ENCODE measurements around the gene MYLK. TPM values are rescaled to one million over a fixed set of nuclear protein-coding genes. Genes with fewer than 3 reads are reported as not detected.

Gene MYLK
- total and polyA plus RNA-seq, 2 donors (not counting 1 experiment from before 2014, with no cell fraction given) = 0.51 TPM; not detected in 1

GRCh38 chr3:123622766-123623165 is 261.4 kb downstream of the MYLK start:
- H4K20me1 ChIP-seq (ENCODE audit: control insufficient read depth, insufficient read depth, low read length, poor library complexity, severe bottlenecking) = no peaks in the 10 kb centered on the region
- no peak for ATAC-seq (ENCODE audit: low read depth)
- intact Hi-C loops (cut with micrococcal nuclease) = no loop called here
- CTCF ChIA-PET = no interaction called here
- no peak overlapping the region for H3K4me3 ChIP-seq (ENCODE audit: control extremely low read depth in 1 of 5, extremely low read depth in 1 of 5, insufficient read depth in 1 of 5, low read depth in 2 of 5, low read length in 4 of 5)
- H3K27me3 Mint-ChIP-seq = no peaks in the 10 kb centered on the region
- H3K9ac ChIP-seq (ENCODE audit: low read length) = no peak overlapping the region
- POLR2A ChIA-PET = no interaction called here
- no peak overlapping the region for H3K4me2 ChIP-seq (replicated peaks; ENCODE audit: low read depth, low read length, poor library complexity, severe bottlenecking)
- no peaks in the 10 kb centered on the region for H3K79me2 ChIP-seq (ENCODE audit: control insufficient read depth, insufficient read depth, low read length)
- no peaks in the 10 kb centered on the region for H3K9me3 ChIP-seq (ENCODE audit: control extremely low read depth in 1 of 3, control insufficient read depth in 2 of 3, insufficient read depth in 1 of 3, low read length in 2 of 3)
- no peak overlapping the region for H3K4me3 Mint-ChIP-seq
- H3K4me1 ChIP-seq (ENCODE audit: control insufficient read depth in 2 of 2, insufficient read depth in 2 of 2, low read length in 2 of 2) = peaks cover 15 to 17% of the 10 kb centered on the region in 2 donors
- H3K27ac ChIP-seq (ENCODE audit: low read length in 2 of 2) = no peak overlapping the region
- peaks cover 20% of the 10 kb centered on the region for H3K4me1 Mint-ChIP-seq
- H3K27me3 ChIP-seq (replicated peaks in 1 of 4; ENCODE audit: control extremely low read depth in 1 of 4, control insufficient read depth in 3 of 4, insufficient read depth in 4 of 4, low read length in 3 of 4) = no peaks in the 10 kb centered on the region
- H2AFZ ChIP-seq (ENCODE audit: insufficient read depth, low read depth, low read length, poor library complexity, severe bottlenecking) = no peak overlapping the region
- 100% methylated on average over 2 of the region's 2 CpGs for WGBS (ENCODE audit: insufficient coverage)
- no peak overlapping the region for H3K27ac Mint-ChIP-seq
- H3K36me3 ChIP-seq (replicated peaks in 1 of 2; ENCODE audit: control extremely low read depth in 1 of 2, control insufficient read depth in 1 of 2, extremely low read depth in 1 of 2, insufficient read depth in 2 of 2, low read length in 1 of 2) = no peaks in the 10 kb centered on the region
- DNase-seq = no peak
- no peak for TF ChIP-seq EZH2 (IDR thresholded peaks at IDR 0.05; ENCODE audit: borderline replicate concordance, insufficient read depth, low read depth, low read length, poor library complexity, severe bottlenecking)
- TF ChIP-seq CTCF (IDR thresholded peaks at IDR 0.05) = no peak
- no peaks in the 10 kb centered on the region for H3K9me3 Mint-ChIP-seq (ENCODE audit: insufficient read depth)

- no peaks in the 10 kb centered on the region for H3K27me3 ChIP-seq (replicated peaks in 1 of 4; ENCODE audit: control extremely low read depth in 1 of 4, control insufficient read depth in 3 of 4, insufficient read depth in 4 of 4, low read length in 3 of 4)
- H3K4me1 Mint-ChIP-seq = peaks cover 20% of the 10 kb centered on the region
- intact Hi-C loops (cut with micrococcal nuclease) = no loop called here
- H2AFZ ChIP-seq (ENCODE audit: insufficient read depth, low read depth, low read length, poor library complexity, severe bottlenecking) = no peak overlapping the region
- no peaks in the 10 kb centered on the region for H3K9me3 ChIP-seq (ENCODE audit: control extremely low read depth in 1 of 3, control insufficient read depth in 2 of 3, insufficient read depth in 1 of 3, low read length in 2 of 3)
- H3K4me3 Mint-ChIP-seq = no peak overlapping the region
- H3K27me3 Mint-ChIP-seq = no peaks in the 10 kb centered on the region
- ChIA-PET POLR2A (no interaction called here), CTCF (no interaction called here)
- H3K4me1 ChIP-seq (ENCODE audit: control insufficient read depth in 2 of 2, insufficient read depth in 2 of 2, low read length in 2 of 2) = peaks cover 15 to 18% of the 10 kb centered on the region in 2 donors
- no peak overlapping the region for H3K4me2 ChIP-seq (replicated peaks; ENCODE audit: low read depth, low read length, poor library complexity, severe bottlenecking)
- TF ChIP-seq EZH2 (IDR thresholded peaks at IDR 0.05; ENCODE audit: borderline replicate concordance, insufficient read depth, low read depth, low read length, poor library complexity, severe bottlenecking) = no peak
- no peak for TF ChIP-seq CTCF (IDR thresholded peaks at IDR 0.05)
- no peaks in the 10 kb centered on the region for H3K36me3 ChIP-seq (replicated peaks in 1 of 2; ENCODE audit: control extremely low read depth in 1 of 2, control insufficient read depth in 1 of 2, extremely low read depth in 1 of 2, insufficient read depth in 2 of 2, low read length in 1 of 2)
- H3K9ac ChIP-seq (ENCODE audit: low read length) = no peak overlapping the region
- no peak overlapping the region for H3K4me3 ChIP-seq (ENCODE audit: control extremely low read depth in 1 of 5, extremely low read depth in 1 of 5, insufficient read depth in 1 of 5, low read depth in 2 of 5, low read length in 4 of 5)
- DNase-seq (no peak), ATAC-seq (ENCODE audit: low read depth) (no peak)
- H3K27ac ChIP-seq (ENCODE audit: low read length in 2 of 2) = no peak overlapping the region
- no peaks in the 10 kb centered on the region for H3K9me3 Mint-ChIP-seq (ENCODE audit: insufficient read depth)
- H3K79me2 ChIP-seq (ENCODE audit: control insufficient read depth, insufficient read depth, low read length) = no peaks in the 10 kb centered on the region
- 96% methylated on average over 7 of the region's 7 CpGs for WGBS (ENCODE audit: insufficient coverage)
- H4K20me1 ChIP-seq (ENCODE audit: control insufficient read depth, insufficient read depth, low read length, poor library complexity, severe bottlenecking) = no peaks in the 10 kb centered on the region
- H3K27ac Mint-ChIP-seq = no peak overlapping the region
These were observed 262.3 kb downstream of the MYLK start for GRCh38 chr3:123621850-123622189.

Data from B cell (primary cell).